HG03196 (cell line): ENCODE measurements around the gene LRRFIP2.
"Not testable (repeated sequence)": the region's sequence is repeated elsewhere in the genome, so short reads cannot be mapped to it uniquely, and the experiment has no call there.

ENCODE experiments used
- ATAC-seq: cut with Tn5 transposase; IDR thresholded peaks from one replicate; pipeline ENCODE4 v1.9.1; 2021; ENCODE audit not compliant: unreplicated experiment

The LRRFIP2 gene, protein sequence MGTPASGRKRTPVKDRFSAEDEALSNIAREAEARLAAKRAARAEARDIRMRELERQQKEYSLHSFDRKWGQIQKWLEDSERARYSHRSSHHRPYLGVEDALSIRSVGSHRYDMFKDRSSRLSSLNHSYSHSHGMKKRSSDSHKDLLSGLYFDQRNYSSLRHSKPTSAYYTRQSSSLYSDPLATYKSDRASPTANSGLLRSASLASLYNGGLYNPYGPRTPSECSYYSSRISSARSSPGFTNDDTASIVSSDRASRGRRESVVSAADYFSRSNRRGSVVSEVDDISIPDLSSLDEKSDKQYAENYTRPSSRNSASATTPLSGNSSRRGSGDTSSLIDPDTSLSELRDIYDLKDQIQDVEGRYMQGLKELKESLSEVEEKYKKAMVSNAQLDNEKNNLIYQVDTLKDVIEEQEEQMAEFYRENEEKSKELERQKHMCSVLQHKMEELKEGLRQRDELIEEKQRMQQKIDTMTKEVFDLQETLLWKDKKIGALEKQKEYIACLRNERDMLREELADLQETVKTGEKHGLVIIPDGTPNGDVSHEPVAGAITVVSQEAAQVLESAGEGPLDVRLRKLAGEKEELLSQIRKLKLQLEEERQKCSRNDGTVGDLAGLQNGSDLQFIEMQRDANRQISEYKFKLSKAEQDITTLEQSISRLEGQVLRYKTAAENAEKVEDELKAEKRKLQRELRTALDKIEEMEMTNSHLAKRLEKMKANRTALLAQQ

DNA sequence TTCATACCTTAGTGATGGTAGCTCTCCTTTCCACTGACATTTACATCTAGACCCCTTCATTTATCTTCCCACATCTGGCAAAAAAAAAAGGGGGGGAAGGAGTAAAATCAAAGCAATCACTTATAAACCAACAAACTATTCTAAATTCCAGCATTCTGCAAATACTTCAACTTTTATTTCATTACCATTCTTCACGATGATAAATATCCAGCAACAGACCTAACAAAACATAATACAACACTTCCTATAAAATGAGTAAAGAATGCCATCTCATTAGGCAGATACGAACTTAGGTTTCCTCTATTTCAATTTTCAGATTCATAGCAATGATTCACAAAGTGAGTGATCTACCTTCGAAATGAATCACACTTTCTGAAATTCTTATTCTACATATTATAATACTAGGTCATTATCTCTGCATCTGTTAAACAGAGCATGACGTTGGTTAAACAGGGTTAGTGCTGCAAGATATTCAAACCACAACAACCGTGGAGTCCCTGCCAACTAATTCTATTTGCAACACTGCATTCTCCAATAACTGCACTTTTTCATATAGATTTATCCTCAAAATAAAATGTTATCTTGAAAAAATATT, at the start of gene LRRFIP2:
Gene LRRFIP2, minus strand, starts transcription at position 51 of the 595 bp plus-strand sequence. CDS start 25,599 bp downstream, outside the sequence.
- ATAC-seq = peak; percentile 28

DNA sequence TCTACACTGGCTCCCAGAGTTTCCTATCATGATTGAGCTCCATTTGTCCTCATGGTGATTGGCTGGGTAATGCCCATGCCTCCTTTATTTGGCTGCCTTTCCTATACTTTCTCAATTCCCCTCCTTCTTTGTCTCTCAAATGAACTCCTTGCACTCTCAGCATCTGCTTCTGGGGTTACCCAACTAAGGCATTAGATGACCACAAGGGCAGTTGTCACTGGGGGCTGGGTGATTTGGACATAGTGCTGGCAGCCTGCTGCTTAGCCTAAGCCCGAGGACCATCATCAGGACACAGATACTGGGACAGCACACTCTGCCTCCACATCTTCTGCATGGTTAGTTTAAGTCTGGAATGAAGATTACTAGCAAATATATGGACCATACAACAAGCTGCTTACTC, 49.2 kb upstream of the LRRFIP2 start:
- ATAC-seq = no peak

DNA sequence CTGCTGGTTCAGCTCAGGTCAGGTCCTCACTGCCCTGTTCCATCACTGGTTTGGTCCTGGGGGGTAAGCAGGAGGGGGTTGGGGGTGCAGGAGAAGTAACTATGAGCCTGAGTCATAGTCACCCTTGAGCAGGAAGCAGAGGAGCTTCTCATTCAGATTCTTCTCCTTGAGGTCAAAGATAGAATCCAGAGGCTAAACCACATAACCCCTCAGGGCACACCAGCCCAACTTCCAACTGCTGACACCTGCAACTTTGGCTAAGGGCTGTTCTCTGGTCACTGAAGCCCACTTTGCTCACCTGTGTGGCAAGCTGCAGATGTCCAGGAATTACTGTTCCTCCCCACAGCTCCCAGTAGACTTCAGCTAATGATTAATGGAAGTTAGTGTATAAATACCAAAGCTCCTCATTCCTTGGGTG, 48.8 kb upstream of the LRRFIP2 start:
- ATAC-seq = no peak

DNA sequence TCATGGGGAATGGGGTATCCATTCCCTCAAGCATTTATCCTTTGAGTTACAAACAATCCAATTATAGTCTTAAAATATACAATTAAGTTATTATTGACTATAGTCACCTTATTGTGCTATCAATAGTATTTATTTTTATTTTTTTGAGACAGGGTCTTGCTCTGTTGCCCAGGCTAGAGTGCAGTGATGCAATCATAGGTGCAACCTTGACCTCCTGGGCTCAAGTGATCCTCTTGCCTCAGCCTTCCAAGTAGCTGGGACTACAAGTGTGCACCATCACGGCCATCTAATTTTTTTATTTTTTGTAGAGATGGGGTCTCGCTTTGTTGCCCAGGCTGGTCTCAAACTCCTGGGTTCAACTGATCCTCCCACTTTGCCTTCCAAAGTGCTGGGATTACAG, 48.2 kb upstream of the LRRFIP2 start:
- ATAC-seq = not testable (repeated sequence)

DNA sequence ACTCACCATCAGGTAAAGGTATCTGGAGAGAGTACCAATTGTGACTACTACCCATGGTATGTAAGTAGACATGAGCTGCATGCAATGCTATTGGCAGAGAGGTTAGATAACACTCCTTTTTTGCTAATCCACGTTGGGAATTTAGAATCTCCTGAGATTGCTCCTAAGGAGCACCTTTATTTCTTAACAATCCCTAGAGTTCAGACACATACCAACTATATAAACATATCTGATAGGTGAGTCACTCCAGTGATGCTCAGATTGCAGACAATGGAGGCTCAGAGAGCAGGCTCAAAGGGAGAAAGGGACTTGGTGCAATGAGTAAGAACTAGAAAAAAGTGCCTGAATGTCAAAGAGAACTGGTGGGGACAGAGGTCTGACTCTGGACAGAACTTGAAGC, 47.0 kb upstream of the LRRFIP2 start:
- ATAC-seq = no peak

DNA sequence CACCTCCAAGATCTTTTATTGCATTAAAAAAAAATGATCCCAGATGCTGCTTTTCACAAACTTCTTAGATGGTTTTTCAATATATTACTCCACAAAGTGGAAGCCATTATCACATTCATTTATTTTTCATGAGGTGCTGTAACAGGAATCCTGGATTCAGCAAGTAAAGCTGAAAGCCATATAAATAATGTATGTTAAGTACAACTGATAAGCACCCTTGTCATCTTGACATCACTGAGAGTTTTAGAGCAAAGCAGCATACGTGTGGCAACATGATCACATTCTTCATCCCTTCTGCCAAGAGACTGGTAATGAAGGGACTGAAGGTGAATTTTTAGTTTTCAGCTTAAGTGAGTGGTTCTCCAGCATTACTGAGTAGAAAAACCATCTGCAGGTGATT, 44.9 kb upstream of the LRRFIP2 start:
- ATAC-seq = no peak

DNA sequence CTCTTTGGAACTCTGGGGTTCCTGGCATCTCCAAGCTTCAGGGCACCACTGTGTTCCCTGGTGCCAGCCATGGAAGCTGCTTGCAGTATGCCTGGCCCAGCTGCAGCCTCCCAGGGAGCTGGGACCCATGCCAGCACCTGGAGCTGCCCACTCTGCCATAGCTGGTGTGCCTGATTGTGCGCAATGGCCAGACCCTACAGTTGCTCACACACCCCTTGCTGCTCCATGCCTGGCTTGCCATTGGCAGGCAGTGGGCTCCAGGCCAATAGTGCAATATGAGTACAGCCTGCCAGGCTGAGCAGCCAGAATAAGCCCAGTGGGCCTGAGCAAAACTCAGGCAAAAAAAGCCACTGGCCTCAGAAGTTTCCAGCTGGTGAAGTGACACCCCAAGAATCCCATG, 43.8 kb upstream of the LRRFIP2 start:
- no peak for ATAC-seq

DNA sequence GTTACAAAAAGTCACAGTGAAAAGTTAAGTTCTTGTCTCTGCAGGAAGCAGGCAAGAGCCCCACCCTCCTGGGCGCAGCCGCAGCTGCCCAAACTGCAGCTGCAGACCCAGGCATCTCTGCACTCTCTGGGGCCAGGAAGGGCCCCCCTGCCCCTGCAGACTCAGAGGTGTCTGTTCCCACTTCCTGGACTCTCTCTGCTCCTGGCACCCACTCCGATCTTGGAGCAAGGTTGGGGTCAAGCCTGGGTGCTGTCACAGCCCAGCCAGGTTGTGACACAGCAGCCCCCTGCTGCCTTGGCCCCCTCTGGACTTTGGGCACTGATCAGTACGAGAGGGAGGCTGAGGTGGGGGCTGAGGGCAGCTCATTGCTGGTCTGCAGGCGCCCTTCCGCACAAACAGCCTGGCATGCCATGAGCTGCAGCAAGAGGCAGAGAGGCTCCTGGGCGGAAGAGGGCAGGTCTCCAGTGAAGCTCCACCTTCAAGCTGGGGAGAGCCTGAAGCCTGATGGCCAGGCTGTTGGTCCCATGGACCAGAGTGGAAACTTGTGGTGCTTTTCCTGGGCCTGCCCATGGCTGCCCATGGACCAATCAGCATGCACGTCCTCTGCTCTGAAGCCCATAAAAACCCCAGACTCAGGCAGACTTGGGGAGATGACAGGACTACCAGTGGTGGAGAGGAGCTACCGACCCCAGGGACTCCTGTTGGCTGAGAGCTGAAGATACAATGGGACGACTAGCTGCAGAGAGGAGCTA, 42.9 kb upstream of the LRRFIP2 start:
- no peak for ATAC-seq

DNA sequence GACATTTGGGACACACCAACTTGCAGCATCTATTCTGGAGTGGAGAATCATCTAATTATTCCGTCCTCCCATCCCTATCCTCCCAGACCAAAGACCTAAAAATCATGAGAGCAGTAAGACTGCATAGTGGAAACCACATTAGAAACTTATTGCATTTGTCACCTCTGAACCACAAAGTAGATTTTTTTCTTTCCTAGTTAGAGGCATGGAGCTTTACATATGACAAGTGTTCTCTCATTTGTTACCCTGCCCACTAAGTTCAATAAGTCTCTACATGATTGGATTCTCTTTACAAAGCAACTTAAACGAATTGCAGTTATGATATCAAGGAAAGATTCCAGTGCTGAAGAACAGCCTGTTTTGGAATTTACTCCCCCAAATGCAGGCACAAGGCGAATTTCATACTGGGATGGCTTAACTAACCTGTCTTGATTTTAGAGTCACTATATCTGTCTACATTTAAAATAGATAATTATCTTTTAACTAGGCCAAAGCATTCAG, 42.3 kb upstream of the LRRFIP2 start:
- ATAC-seq = no peak

DNA sequence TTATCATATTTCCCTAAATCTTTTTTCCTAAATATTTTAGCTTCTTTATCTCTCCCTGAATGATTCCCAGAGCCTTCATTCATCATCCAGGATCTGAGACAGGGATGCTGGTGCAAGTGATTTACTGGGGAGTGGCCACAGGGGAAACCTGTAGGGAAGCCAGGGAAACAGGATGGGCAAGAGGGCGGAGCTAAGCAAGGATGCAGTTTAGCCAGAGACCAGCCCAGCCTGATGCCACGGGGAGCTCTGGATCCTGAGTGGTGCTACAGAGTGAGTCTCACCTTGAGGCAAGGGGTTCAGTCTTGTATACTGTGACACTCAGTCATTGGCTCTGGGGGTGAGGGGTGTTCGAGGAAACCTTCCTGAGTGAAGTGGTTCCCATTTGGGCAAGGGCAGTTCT, 39.7 kb upstream of the LRRFIP2 start:
- no peak for ATAC-seq

DNA sequence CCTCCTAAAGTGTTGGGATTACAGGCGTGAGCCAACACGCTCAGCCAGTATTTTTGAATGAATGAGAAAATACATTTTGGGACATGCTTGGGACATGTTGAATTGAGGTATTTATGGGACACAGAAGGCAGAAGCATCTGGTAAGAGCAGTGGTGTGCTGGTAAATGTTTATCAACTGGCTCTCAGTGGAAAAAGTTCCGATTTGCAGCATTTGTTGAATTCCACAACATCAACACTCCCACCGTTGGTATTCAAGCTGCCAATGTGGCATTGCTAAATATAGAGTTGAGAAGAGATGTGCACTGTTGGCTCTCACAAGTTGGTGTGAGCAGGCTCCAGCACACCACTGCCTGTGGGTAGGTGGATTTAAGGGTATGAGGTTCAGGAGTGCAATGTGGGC, 35.8 kb upstream of the LRRFIP2 start:
- no peak for ATAC-seq

DNA sequence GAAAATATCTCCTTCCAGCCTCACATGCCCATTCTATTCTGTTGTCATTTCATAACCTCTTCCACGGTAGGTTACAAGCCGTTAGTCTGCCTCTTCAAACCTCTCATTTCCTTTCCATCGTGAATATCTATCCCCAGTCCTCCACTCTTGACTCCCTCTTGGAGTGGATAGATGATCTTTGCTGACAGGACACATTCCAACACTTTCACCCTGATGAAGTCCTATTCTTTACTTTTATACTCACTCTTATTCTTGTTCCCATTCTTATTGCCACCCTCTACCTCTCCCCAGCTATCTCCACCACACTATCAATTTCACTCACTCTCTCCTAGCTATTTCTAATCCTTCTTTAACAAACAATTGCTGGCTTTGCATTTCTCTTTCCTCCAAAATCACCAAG, 34.2 kb upstream of the LRRFIP2 start:
- not testable (repeated sequence) for ATAC-seq

DNA sequence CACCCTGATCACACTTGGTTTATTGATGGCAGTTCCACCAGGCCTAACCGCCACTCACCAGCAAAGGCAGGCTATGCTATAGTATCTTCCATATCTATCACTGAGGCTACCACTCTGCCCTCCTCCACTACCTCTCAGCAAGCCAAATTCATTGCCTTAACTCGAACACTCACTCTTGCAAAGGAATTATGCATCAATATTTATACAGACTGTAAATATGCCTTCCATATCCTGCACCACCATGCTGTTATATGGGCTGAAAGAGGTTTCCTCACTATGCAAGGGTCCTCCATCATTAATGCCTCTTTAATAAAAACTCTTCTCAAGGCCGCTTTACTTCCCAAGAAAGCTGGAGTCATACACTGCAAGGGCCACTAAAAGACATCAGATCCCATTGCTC, 33.6 kb upstream of the LRRFIP2 start:
- not testable (repeated sequence) for ATAC-seq

DNA sequence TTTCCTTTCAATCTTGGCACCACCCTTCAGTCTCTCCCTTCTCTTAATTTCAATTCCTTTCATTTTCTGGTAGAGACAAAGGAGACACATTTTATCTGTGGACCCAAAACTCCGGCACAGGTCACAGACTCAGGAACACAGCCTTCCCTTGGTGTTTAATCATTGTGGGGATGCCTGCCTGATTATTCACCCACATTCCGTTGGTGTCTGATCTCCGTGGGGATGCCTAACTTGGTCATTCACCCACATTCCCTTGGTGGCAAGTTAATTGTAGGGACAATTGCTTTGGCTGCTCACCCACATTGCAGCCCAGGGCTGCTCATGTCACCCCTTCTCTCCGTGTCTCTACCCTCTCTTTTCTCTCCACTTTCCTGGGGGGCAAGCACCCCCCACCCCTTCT, 31.7 kb upstream of the LRRFIP2 start:
- ATAC-seq = not testable (repeated sequence)

DNA sequence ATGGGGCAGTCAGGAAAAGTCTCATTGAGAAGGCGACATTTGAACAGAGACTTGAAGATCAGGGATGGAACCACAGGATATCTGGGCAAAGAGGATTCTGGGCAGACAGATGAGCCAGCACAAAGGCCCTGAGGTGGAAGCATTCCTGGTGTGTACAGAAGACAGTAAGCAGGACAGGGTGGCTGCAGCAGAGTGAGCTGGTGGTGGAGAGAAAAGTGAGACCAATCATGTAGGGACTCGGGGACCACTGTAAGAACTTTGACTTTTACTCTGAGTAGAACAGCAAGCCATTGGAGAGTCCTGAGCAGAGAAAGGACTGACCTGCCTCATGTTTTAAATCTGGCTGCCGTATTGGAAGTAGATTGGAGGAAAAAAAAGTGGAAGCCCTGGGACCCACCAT, 29.9 kb upstream of the LRRFIP2 start:
- ATAC-seq = no peak

DNA sequence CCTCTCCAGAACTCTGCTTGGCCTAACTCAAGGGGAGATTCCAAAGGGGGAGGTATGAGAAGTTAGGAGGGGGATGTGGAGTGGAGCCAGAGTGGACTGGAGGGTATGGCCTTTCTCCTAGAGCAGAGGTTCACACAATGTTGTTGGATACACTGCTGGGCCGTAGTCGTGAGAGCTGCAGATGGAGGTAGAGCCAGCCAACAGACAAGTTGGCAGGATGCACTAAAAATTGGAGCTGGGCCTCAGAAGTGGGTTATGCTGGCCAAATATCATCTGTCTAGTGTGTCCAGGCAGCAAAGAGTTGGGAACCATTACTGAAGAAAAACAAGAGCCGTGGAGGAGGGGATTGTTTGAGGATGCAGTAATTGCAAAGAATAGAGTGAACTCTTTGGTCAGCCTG, 27.7 kb upstream of the LRRFIP2 start:
- no peak for ATAC-seq

DNA sequence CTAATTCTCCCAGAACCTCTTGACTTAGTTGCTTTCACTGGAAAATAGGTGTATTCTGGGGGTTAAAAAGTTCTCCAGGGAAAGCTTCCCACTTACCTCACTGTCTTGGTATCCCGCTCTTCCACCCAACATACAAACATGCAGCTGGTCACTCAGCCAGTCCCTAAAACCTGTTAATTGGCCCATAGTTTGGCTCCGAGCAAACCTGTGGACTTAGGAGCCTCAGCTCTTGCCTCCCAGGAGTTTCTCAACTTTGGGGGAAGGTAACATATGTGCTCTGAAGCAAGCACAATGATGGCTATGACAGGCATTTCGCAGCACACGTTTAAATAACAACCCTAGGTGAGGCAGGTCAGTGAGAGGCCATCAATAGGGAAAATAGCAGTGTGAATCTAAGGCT, 25.8 kb upstream of the LRRFIP2 start:
- no peak for ATAC-seq

DNA sequence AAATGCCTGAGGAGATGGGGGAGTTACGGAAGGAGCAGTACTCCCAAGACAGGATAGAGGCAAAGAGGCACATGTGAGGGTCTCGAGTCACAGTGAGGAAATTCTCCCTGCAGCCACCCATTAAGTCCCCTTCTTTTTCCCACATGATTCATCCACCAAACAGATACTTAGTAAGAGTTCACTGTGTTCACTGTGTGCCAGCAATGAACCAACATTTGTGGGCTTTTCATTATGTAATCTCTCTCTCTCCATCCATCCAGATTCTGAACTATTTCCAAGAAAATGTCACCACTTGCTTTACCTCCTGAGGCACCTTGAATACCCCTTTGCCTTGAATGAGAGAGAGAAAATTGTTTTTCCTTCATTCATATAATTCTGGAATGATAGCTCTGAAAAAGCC, 24.6 kb upstream of the LRRFIP2 start:
- ATAC-seq = no peak

DNA sequence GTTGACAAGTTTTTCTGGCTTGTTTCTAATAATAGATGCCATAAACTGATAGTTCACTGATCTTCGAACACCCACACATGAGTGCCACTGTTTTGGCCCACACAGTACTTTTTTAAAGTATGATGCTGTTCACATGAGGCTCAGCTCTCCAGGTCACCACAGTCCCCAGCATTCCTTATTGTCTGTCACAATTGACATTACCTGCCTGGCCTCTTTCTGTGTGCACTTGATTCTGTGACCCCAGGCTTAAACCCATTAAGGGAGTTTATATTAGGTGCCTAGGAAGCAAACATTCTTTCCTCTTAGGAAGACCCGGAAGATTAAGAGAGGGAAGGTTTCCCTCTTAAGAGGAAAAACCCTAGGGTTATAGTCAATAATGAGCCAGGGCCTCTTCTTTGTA, 24.2 kb upstream of the LRRFIP2 start:
- ATAC-seq = no peak

DNA sequence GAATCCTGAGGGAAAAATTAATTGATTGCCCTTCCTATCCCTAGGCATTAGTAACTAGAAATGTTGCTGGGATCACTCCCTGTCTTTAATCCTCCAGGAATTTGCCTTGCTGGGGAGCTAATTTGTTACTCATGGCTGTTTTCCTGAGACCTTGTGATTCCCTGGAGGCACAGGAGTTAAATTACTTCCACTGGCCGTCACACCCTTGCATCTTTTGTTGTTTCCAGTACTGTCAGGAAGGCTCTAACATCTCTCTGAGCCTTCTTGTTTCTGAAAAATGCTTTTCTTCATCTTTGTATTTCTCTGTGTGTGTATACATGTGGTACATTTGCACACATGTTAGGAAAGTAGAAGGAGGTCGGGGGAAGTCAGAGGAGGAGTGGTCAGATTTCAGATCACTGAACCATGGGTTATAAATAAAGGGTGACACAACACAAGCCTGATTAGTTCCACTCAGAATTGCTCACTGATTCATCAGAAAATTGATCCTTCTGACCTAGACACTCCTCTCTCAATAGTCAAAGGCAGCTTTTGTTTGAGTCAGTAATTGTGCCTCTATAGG, 23.5 kb upstream of the LRRFIP2 start:
- ATAC-seq = no peak

DNA sequence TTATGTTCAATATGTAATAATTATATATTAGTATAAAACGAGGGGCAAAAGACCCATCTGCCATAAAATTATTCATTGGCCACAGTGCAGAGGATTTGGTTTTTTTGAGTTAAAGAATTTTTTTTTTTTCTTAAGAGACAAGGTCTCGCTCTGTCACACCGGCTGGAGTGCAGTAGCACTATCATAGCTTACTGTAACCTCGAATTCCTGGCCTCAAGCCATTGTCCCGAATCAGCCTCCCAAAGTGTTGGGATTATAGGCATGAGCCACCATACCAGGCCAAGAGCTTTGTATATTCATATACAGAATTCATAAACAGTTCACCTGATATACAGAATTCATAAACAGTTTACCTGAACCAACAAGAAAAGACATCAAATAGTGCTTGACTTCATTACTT, 20.2 kb upstream of the LRRFIP2 start:
- ATAC-seq = no peak
